GM19324 (cell line): ENCODE results near the gene ANKH.
A peak's percentile ranks its signal among the peaks of the same experiment; 100 is the strongest.

Source experiments
- ATAC-seq: cut with Tn5 transposase; IDR thresholded peaks from one replicate; pipeline ENCODE4 v1.9.1; 2021; ENCODE audit warnings: mild to moderate bottlenecking, moderate library complexity; ENCODE audit not compliant: unreplicated experiment, low FRiP score

ANKH gene

GRCh38 chr5:14768508-14769365 is 102.8 kb downstream of the ANKH start:
- ATAC-seq, result no peak

GRCh38 chr5:14767735-14768507 is 103.7 kb downstream of the ANKH start:
- peak; percentile 64 for ATAC-seq

DNA sequence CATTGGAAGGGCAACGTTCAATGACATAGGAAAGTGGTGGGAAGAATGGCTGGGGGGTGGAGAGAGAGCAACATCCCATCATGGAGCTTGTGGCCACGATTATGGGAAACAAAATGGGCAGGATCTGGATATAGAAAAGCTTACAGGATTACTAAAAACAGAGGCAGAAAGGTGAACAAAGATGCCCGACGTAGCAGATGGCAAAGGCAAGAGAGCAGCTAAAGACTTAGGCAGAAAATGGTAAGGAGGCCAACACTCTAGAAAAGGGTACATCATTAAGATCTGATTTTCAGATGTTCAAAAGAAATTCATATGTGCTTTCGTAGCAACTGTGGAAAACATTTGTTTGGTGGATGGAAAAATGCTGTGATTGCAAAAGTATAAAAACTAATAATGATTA is 104.5 kb downstream of the ANKH start:
- no peak for ATAC-seq

DNA sequence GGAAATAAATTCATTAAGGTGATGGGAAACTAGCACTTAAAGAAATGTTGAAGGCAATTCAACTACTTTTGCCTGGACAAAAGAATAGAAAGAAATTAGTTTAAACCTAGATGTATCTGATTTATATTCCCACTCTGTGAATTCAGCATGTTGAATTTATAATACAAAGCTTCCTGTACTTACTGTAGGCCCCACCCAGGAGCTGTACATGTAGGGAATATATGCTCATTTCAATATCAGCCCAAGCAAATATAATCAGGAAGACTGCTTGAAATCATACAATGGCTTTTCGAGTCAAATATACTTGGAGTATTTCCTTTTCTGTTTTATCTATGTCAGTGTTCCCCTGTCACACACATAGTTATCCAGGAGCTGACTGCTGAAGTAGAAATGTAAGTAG is 105.0 kb downstream of the ANKH start:
- no peak for ATAC-seq

GRCh38 chr5:14765587-14765986 is 106.0 kb downstream of the ANKH start:
- ATAC-seq, result no peak

DNA sequence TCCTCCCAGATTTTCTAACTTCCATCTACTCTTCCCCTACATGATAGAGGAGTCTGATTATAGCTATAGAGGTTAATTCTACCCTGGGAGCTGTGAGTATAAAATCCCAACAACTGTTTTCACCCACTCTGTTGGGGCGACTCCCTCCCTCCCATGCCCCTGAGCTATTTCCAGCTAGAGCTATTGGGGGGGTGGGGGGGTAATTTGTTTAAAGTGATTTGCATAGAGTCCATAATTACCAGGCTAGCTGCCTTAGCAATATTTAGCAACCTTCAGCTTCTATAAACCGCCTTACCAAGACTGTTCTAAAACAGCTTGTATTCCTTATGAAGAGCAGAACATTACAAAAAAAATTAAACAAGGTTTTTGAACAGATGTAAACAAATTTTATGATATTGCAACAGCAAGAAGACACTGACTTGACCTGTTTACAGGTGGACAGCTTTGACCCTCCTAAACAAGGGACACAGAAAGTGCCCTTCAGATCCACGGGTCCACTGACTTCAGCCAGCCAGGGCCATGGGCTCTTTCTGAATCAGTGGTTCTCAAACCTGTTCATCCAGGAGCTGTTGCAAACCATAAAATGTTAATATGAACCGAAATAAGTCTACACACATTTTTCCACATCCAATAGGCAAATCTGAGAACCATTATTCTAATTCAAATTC is 108.9 kb downstream of the ANKH start:
- no peak for ATAC-seq

DNA sequence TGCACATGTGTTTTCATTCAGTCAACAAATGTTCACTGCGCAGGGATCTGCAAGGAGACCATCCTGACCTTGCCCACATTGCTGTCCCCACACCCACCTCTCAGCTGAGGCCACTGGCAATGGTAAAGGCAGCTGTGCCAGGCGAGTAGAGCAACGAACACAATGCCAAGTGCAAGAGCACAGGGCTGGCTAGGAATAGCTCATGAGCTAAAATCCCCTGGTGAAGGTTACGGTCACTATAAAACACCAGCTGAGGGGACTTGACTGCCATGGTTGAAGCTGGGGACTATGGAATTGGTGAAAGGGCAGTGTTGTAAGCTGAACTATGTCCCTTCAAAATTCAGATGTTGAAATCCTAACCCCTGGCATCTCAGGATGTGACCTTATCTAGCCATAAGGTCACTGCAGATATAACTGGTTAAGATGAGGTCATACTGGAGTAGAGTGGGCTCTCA is 111.0 kb downstream of the ANKH start:
- ATAC-seq, result no peak

- no peak for ATAC-seq
These were observed 111.6 kb downstream of the ANKH start for GRCh38 chr5:14759744-14760547.

DNA sequence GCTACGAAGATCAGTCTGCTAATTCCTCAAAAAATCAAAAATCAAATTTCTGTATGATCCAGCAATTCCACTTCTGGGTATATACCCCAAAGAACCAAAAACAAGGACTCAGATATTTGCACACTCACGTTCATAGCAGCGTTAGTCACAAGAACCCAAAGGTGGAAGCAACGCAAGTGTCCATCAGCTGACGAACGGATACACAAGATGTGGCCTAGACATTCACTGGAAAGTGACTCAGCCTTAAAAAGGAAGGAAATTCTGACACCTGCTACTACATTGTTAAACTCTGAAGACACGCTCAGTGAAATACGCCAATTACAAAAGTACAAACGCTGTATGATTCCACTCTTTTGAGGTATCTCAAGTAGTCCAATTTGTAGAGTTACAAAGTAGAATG is 113.7 kb downstream of the ANKH start:
- ATAC-seq, result no peak

GRCh38 chr5:14756478-14756877 is 115.1 kb downstream of the ANKH start:
- no peak for ATAC-seq

DNA sequence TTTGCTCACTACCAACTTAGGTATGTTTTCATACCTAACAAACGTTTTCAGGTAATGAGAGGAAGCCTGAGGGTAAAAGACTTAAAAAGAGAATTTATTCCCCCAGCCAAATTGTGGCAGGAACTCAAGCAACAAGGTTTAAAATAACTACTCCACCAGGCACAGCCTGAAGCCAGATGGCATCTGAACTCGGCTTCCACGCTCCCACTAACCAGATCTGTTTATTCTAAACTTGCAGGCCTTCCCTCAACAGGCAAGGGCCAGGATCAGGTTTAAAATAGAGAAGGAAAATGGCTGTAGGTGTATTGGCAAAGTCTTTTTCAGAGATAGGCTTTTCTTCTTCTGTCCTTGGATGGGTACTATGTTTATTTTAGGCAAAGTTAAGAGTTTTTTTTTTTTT is 117.6 kb downstream of the ANKH start:
- no peak for ATAC-seq

DNA sequence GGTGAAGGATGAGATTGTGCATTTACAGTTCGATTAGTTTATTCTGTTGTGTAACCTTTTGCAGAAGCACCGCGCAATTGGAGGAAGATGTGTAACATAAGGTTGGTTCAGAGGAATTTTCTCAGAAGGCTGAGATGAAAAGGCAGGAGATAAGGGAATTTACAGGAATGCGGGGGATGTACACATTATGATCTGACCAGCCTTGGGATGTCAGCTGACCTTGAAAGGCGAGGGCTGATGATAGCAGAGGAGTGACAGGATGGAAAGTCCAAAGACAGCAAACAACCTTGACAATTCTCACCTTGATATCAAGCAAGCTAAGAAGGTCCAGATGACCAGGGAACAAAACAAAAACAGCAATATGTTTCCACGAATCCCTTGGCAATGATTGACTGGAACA is 118.3 kb downstream of the ANKH start:
- no peak for ATAC-seq

DNA sequence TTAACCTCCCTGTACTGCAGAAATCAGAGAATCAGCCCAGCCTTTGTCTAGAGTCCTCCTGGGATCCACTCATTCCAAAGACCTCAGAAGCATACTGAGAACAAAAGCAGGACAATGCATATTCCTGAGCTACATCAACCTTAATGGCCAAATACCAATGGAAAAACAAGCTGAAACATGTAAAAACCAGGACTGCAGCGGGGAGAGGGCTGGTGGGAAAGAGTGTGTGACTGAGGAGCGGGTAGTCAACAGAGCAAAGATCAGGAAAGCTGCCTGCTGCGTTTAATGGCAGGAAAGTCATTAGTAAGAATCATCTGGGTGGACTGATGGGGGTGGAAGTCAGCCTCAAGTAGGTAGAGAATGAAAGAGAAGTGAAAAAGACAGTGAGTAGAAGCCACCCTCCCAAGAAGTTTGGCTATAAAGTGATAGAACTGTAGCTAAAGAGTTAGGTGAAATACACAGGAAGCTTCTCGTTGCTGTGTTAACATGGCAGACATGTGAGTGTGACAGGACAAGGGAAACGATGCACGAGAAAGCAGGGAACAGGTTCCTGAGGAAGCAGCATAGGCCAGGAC is 119.0 kb downstream of the ANKH start:
- ATAC-seq, result no peak

DNA sequence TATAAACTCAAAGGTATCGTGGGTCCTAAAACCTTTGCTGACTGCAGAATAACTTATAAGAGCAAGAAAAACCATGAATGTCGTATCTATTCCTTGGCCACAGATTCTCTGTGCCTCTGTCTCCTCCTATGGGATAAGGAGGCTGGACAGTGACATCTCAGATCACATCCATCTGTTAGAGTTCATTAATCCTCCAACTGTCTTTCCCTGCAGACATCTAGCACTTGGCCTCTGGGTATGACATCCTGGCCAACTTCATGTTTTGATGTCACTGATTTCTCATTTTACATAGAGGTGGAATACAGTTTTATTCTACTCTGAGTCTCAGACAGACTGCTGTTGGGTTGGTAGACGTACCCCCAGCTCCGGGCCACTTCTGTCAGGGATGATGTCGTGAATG is 120.9 kb downstream of the ANKH start:
- no peak for ATAC-seq

DNA sequence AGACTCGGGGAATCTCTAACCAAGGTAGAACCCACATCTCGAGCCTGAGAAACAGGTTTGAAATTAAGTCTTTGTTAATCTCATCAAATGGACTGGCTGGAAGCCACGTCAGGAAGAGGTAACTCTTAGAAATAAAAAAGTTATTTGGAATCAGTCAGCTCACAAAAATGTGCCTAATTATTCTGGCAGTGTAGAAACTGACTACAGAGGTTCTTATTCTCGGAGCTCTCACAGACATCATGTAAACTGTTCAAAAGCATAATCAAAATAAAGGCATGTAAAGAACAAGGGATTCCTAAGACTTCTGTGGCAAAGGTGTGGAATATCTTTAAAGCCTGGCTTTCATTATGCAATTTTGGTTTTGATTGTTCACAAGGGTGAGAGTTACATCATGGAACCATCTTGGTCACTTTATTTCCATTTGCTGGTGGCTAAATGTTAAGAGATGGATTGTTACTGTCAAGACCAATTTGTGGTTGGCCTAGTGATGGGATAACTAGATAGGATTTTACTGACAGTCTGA is 121.9 kb downstream of the ANKH start:
- no peak for ATAC-seq

- ATAC-seq, result no peak
These were observed 123.2 kb downstream of the ANKH start for GRCh38 chr5:14748180-14748900.

- no peak for ATAC-seq
These were observed 125.8 kb downstream of the ANKH start for GRCh38 chr5:14745753-14746152.

DNA sequence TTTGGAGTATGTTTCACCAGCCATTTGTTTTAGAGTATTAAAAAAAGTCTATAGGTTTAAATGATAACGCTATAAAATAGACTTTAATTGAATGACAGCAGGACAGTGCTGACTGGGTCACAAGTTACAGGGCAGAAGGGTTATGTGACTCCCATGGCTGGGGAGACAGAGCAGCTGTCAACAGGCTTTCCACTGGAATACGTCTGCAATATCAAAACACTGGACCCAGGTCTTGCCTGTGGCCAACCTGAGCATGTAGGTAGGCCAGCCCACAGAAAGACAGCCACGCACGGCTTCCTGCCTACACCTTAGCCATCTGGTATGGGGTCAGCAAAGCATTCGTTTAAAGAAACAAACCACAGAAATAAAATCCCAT is 126.4 kb downstream of the ANKH start:
- ATAC-seq, result no peak
